Activated CD4-positive, alpha-beta memory T cell treated with anti-CD3 and anti-CD28 coated beads for 36 hours (primary cell): Measurements from ENCODE around the gene KPNA2. TPM values are rescaled to one million over a fixed set of nuclear protein-coding genes. Genes with fewer than 3 reads are reported as not detected.
"Not testable (repeated sequence)": the region's sequence is repeated elsewhere in the genome, so short reads cannot be mapped to it uniquely, and the experiment has no call there.

ENCODE experiments used
- CTCF ChIA-PET: fragments of 350-600 bp; sonication (Branson Sonifier 250); formaldehyde crosslinking; loops from one replicate; lab custom pipeline; 2021; ENCODE audit warnings: antibody characterized with exemption, inconsistent platforms; lab: Charles Lee
- POLR2A ChIA-PET: fragments of 350-600 bp; sonication (Branson Sonifier 250); formaldehyde crosslinking; loops from one replicate; lab custom pipeline; 2021; ENCODE audit warnings: antibody characterized with exemption; lab: Charles Lee
- DNase-seq: peaks from one replicate; pipeline ENCODE4 v3.0.0-alpha.2; 2020
- H3K27ac Mint-ChIP-seq: one replicate; pipeline ENCODE4 v1.8.0; 2021; ENCODE audit warnings: mixed read lengths
- H3K27me3 Mint-ChIP-seq: one replicate; pipeline ENCODE4 v1.8.0; 2021; ENCODE audit warnings: mixed read lengths
- H3K36me3 Mint-ChIP-seq: one replicate; pipeline ENCODE4 v1.8.0; 2021; ENCODE audit warnings: mixed read lengths
- H3K4me1 Mint-ChIP-seq: one replicate; pipeline ENCODE4 v1.8.0; 2021; ENCODE audit warnings: low read depth, mixed read lengths
- H3K4me3 Mint-ChIP-seq: one replicate; pipeline ENCODE4 v1.8.0; 2021; ENCODE audit warnings: mild to moderate bottlenecking, mixed read lengths
- H3K9me3 Mint-ChIP-seq: one replicate; pipeline ENCODE4 v1.8.0; 2021; ENCODE audit warnings: mixed read lengths
- intact Hi-C: fragments of 100-400 bp; cut with micrococcal nuclease; formaldehyde crosslinking; loops from one replicate; pipeline ENCODE4 v1.15.1; 2023
- total RNA-seq, 2 experiments: library from RNA; stranded (reverse); gene quantifications; one replicate each; pipeline ENCODE4 v1.2.3, GENCODE V29; 2021

KPNA2 gene
- 100 to 1,000 TPM; 225 to 229 TPM for total RNA-seq

GRCh38 chr17:68035523-68036303, at the start of gene KPNA2:
TSS of gene KPNA2 (plus strand) at chr17:68035735. CDS start at chr17:68037133, 1,398 bp downstream.
- H3K36me3 Mint-ChIP-seq = peaks cover 33% of the 10 kb centered on the region
- H3K4me3 Mint-ChIP-seq = peak within 1 kb of the TSS; percentile 95
- peaks cover 21% of the 10 kb centered on the region for H3K4me1 Mint-ChIP-seq
- H3K9me3 Mint-ChIP-seq = no peaks in the 10 kb centered on the region
- intact Hi-C loops = loop anchor here (1.0 to 5.0 kb wide), 5 partner anchors 15 to 202 kb away; no protein-coding TSS in a partner anchor
- no peaks in the 10 kb centered on the region for H3K27me3 Mint-ChIP-seq
- POLR2A ChIA-PET = interaction anchor here (0.8 to 2.7 kb wide), 6 partner anchors 10 to 476 kb away, joined by 3 to 13 read pairs (median 6); partner anchors contain the start of genes C17orf58 and PRKAR1A
- peak; percentile 95 for DNase-seq
- CTCF ChIA-PET = interaction anchor here (0.7 to 1.4 kb wide), 2 partner anchors 16 to 211 kb away, joined by 3 to 5 read pairs; no protein-coding TSS in a partner anchor
- peak within 1 kb of the TSS; percentile 95 for H3K27ac Mint-ChIP-seq

DNA sequence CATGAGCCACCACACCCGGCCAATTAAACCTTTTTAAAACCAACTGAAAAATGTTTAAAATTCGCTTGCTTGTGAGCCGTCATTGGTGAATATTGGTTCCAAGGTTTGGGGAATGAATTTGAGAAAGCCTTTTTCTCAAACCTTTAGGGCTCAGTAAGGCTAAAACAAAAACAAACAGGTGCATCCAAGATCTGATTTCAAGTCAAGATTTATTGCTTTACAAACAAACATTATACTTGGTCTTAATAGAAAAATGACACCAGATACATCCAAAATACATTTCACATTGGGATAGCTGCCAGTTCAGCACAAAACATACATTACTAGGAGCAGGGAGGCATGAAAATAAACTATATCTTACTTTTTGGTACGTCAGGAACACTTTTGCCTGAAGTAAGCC, 44.6 kb upstream of the KPNA2 start:
- no peak overlapping the region for H3K27ac Mint-ChIP-seq
- no peaks in the 10 kb centered on the region for H3K9me3 Mint-ChIP-seq
- no peak overlapping the region for H3K4me3 Mint-ChIP-seq
- peaks cover 11% of the 10 kb centered on the region for H3K36me3 Mint-ChIP-seq
- ChIA-PET POLR2A (no interaction called here), CTCF (interaction anchor here (0.6 to 1.2 kb wide), 3 partner anchors 18 to 301 kb away, joined by 3 read pairs; no protein-coding TSS in a partner anchor)
- intact Hi-C loops = loop anchor here (5.0 kb wide), 1 partner anchor 164 kb away; the partner anchor contains the start of gene BPTF
- DNase-seq = no peak
- H3K27me3 Mint-ChIP-seq = no peaks in the 10 kb centered on the region
- H3K4me1 Mint-ChIP-seq = peaks cover 21% of the 10 kb centered on the region

DNA sequence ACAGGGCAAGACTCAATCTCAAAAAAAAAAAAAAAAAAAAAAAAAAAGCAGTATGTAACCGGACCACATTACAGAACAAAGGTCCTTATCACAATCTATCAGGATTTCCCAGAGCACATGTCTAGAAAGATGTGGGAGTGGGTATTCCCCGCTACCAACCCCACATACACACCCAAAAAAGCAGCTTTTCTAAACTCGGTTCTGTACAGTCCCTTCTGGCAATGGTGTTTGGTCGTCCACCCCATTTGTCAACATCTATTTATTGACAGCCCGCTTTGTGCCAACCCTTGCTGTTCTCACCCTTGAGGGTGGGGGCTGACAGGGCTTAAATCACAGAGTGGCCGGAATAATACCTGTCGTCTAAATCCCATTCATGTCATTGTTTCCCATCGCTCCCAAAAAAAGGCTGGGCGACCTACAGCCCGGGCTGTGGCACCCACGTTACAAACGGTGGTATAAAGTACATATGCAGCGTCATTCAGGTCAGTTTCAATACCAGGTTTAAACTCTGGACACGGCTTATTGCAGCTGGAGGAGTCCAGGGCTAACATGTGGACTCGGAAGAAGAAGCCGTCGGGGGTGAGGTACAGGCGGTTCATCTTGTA, 42.9 kb upstream of the KPNA2 start:
- no peaks in the 10 kb centered on the region for H3K27me3 Mint-ChIP-seq
- ChIA-PET CTCF (no interaction called here), POLR2A (interaction anchor here (1.8 kb wide), 1 partner anchor 43 kb away, joined by 9 read pairs; the partner anchor contains the start of gene KPNA2)
- H3K9me3 Mint-ChIP-seq = no peaks in the 10 kb centered on the region
- peak overlapping the region; percentile 96 for H3K4me3 Mint-ChIP-seq
- peak overlapping the region; percentile 88 for H3K27ac Mint-ChIP-seq
- peak; percentile 22 for DNase-seq
- intact Hi-C loops = loop anchor here (5.0 kb wide), 1 partner anchor 165 kb away; the partner anchor contains the start of gene BPTF
- H3K4me1 Mint-ChIP-seq = peaks cover 28% of the 10 kb centered on the region
- H3K36me3 Mint-ChIP-seq = peaks cover 11% of the 10 kb centered on the region

DNA sequence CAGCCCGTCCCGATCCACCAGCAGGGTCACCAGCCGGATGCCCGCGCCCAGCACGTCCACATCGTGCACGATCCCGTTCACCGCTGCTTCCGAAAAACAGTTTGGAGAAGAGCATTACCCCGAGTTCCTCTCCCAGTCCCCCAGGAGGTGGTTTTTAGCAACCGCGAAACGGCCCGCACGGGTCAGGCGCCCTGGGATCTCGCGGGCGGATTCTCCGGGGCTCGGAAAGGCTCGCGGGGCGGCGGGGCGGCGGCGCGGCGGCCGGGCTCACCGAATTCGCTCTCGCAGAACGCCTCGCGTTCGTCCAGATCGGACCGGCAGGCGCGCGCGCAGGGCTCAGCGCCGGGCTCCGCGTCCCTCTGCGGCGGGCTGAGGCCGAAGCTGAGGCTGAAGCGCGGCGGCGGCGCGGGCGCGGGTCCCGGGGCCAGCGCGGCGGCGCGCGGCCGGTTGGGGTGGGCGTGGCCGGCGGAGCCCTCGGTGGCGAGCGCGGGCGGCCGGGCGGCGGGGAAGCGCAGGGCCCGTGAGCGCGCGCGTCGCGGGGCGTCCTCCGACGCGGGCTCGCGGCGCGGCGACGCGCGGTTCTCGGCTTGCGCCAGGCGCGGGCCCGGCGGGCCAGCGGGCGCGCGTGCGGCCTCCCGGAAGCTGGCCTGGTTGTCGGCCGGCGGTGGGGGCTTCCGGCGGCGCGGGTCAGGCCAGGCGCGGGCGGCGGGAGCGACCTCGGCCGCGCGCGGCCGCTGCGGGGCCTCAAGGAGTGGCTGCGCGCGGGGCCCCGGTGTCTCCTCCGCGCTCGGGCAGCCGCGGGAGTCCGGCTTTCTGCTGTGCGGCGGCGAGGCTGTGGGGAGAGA, 42.2 kb upstream of the KPNA2 start:
- Mint-ChIP-seq H3K36me3 (peaks cover 11% of the 10 kb centered on the region), H3K9me3 (no peaks in the 10 kb centered on the region), H3K4me1 (peaks cover 29% of the 10 kb centered on the region), H3K27ac (peak overlapping the region; percentile 88), H3K27me3 (no peaks in the 10 kb centered on the region), H3K4me3 (peak overlapping the region; percentile 96)
- ChIA-PET POLR2A (interaction anchor here (0.7 to 1.8 kb wide), 6 partner anchors 13 to 298 kb away, joined by 3 to 9 read pairs (median 3); partner anchors contain the start of genes ARSG, KPNA2 and SLC16A6), CTCF (interaction anchor here (1.0 to 2.6 kb wide), 2 partner anchors 18 to 27 kb away, joined by 3 to 14 read pairs; no protein-coding TSS in a partner anchor)
- peak; percentile 82 for DNase-seq
- intact Hi-C loops = loop anchor here (5.0 kb wide), 1 partner anchor 166 kb away; the partner anchor contains the start of gene BPTF

DNA sequence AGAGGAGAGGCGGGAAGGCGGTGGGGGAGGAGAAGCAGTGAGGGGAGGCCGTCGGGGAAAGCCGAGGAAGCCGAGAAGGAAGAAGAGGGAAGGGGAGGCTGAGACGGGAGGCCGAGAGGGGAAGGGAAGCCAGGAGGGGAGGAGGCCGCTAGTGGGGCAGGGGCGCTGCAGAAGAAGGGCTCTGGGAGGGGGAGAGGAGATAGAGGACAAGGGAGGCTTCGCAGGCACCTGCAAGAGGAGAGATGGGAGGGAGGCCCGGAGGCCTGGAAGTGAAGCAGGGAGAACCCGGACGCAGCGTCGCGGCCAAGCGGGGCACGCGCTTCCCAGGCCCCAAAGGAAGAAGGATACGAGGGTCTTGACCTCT, 41.6 kb upstream of the KPNA2 start:
- intact Hi-C loops = loop anchor here (2.0 to 5.0 kb wide), 3 partner anchors 41 to 1333 kb away; partner anchors contain the start of genes ABCA5, BPTF and KPNA2
- DNase-seq = no peak
- Mint-ChIP-seq H3K36me3 (peaks cover 11% of the 10 kb centered on the region), H3K27me3 (no peaks in the 10 kb centered on the region), H3K4me3 (peak overlapping the region; percentile 76), H3K9me3 (no peaks in the 10 kb centered on the region), H3K27ac (peak overlapping the region; percentile 79), H3K4me1 (peaks cover 30% of the 10 kb centered on the region)
- POLR2A ChIA-PET = interaction anchor here (0.7 to 3.3 kb wide), 6 partner anchors 26 to 297 kb away, joined by 3 to 21 read pairs (median 4); partner anchors contain the start of genes ARSG, KPNA2 and SLC16A6
- CTCF ChIA-PET = interaction anchor here (0.8 to 2.7 kb wide), 5 partner anchors 16 to 468 kb away, joined by 3 to 14 read pairs (median 3); no protein-coding TSS in a partner anchor

DNA sequence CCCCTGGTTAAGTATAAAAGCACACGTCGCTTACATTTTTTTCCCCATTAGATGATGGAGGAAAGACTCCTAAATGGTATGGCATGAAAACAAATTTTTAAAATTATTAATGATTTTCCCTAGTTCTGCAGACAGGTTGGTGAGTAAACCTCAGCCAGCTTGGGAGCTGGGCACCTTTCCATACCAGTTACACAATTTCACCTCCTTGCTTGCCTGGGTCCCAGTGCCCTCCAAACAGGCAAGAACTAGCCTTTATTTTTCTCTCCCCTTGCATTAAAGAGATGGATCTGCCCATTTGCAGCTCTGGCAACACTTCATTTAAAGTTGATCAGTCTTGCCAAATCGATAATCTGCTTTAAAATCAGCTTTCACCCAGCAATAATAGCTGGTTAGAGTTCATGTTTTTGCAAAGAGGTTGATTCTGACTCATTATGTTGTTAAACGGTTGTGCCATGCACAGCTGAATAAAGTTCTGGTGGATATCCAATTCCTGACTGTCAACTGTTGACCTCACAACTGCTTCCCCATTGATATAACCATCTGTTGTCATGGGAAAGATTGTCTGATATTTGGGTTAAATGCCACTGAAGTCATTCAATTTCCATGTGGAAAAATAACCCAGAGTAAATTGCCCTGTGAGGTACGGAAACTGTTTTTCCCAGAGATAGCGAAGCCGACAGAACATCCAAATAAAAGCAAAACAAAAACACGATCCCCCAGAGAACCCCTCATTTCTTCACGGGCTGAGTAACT, 40.5 kb upstream of the KPNA2 start:
- Mint-ChIP-seq H3K27ac (peak overlapping the region; percentile 49), H3K4me3 (peak overlapping the region; percentile 76), H3K27me3 (no peaks in the 10 kb centered on the region), H3K9me3 (no peaks in the 10 kb centered on the region), H3K36me3 (peaks cover 11% of the 10 kb centered on the region), H3K4me1 (peaks cover 30% of the 10 kb centered on the region)
- DNase-seq = no peak
- POLR2A ChIA-PET = interaction anchor here (2.6 to 3.3 kb wide), 2 partner anchors 25 to 40 kb away, joined by 13 to 21 read pairs; partner anchors contain the start of gene KPNA2
- CTCF ChIA-PET = interaction anchor here (0.6 to 2.7 kb wide), 5 partner anchors 15 to 467 kb away, joined by 3 to 14 read pairs (median 3); no protein-coding TSS in a partner anchor
- intact Hi-C loops = loop anchor here (1.0 to 5.0 kb wide), 5 partner anchors 24 to 1332 kb away; partner anchors contain the start of genes ABCA5, BPTF and KPNA2

DNA sequence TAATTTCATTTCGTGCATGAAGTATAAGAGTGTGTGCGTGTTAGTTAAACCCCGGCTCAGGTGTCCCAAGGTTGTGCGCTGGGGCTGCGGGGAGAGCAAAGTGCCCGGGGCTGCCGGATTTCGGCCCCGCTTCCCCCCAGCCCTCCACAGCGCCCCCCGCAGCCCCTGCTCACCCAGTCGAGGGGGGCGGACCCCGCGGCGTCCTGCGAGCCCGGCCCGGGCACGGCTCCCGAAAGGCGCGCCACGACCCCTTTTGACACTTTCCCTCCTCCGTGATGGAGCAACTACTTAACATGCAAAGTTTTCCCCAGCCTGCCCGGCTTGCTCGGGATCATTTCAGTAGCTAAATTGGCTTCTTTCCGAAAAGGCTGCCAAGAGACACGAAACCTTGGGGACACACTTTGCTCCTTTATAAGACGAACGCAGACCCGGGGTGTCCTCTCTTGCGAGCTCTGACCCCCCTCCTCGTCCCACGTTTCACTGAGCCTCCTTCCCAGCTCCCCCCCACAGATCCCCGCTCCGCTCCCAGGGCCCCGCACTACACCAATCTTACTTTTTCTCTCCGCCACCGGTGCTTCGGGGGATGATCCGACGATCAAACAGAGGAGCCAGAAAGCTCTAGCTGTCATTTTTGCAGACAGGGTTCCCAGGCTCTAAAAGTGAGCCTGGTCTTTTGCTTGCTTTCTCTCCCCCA, 39.8 kb upstream of the KPNA2 start:
- ChIA-PET CTCF (interaction anchor here (0.6 to 2.7 kb wide), 7 partner anchors 15 to 466 kb away, joined by 3 to 14 read pairs (median 5); no protein-coding TSS in a partner anchor), POLR2A (interaction anchor here (1.2 to 3.3 kb wide), 4 partner anchors 24 to 41 kb away, joined by 3 to 21 read pairs (median 9); partner anchors contain the start of gene KPNA2)
- DNase-seq = peak; percentile 31

DNA sequence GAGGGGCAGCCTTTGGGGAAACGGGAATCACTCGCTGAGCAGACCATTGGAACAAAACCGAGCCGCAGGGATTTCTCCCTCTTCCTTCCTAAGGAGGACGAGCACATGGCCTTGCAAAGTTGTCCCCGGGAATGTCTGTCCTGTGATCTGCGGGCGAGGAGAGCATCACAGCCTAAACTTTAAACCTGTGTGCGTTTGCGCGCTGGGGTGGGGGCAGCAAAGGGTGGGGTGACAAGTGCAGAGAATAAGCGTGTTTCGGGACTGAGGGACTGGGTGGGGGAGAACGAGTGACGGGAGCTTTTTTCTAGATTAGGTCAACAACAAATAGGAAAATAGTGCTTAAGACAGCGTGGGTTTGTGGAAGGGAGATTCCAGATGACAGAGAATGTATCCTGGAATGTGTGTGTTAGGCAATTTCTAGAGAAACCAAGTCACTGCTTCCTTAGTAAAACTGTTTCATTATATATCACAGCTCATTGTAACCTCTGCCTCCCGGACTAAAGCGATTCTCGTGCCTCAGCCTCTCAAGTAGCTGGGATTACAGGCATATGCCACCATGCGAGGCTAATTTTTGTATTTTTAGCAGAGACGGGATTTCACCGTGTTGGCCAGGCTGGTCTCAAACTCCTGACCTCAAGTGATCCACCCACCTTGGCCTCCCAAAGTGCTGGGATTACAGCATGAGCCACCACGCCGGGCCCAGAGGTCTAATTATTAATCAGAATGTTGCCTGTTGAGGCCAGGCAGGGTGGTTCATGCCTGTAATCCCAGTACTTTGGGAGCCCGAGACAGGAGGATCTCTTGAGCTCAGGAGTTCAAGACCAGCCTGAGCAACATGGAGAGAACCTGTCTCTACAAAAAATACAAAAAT, 39.0 kb upstream of the KPNA2 start, which contains the start of gene C17orf58:
Gene C17orf58 (minus strand): TSS at position 169 of the 871 bp plus-strand sequence. CDS start 271 bp downstream, outside the sequence.
- H3K36me3 Mint-ChIP-seq, H3K27me3 Mint-ChIP-seq, H3K9me3 Mint-ChIP-seq: not testable (repeated sequence)
- peak; percentile 70 for DNase-seq
- intact Hi-C loops = loop anchor here (1.0 to 5.0 kb wide), 4 partner anchors 15 to 242 kb away; no protein-coding TSS in a partner anchor
- ChIA-PET POLR2A (interaction anchor here (1.0 to 3.3 kb wide), 7 partner anchors 15 to 464 kb away, joined by 3 to 21 read pairs (median 3); partner anchors contain the start of gene KPNA2), CTCF (interaction anchor here (0.6 to 2.7 kb wide), 6 partner anchors 14 to 40 kb away, joined by 3 to 14 read pairs (median 5); no protein-coding TSS in a partner anchor)
- H3K27ac Mint-ChIP-seq = peak within 1 kb of the TSS; percentile 68
- peaks cover 30% of the 10 kb centered on the region for H3K4me1 Mint-ChIP-seq
- H3K4me3 Mint-ChIP-seq = peak within 1 kb of the TSS; percentile 76

More for the DNA sequence above, 39.8 kb upstream of the KPNA2 start:
- Mint-ChIP-seq H3K4me1 (peaks cover 30% of the 10 kb centered on the region), H3K27me3 (no peaks in the 10 kb centered on the region), H3K27ac (peak overlapping the region; percentile 68), H3K4me3 (peak overlapping the region; percentile 76), H3K9me3 (no peaks in the 10 kb centered on the region), H3K36me3 (peaks cover 11% of the 10 kb centered on the region)
- intact Hi-C loops = loop anchor here (1.0 to 5.0 kb wide), 7 partner anchors 16 to 1331 kb away; partner anchors contain the start of genes ABCA5 and KPNA2

DNA sequence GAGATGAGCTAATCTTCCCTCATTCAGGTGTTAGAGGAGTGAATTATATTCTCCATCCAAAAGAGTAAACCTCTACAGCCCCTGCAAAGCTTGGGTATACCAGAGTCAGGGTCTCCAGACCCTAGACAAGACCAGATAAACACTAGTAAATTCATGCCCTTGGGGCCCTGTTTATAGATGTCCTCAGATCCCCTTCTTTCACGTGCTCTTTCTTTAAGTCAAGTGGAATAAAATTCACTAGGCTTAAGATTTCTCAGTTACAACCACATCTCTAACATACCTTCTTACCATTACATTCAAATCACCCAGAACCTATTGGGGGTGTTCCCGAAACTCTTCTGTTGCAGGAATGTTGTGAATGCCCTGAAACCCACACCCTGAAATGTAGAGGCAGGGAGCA, 37.1 kb upstream of the KPNA2 start:
- no peak overlapping the region for H3K27ac Mint-ChIP-seq
- H3K27me3 Mint-ChIP-seq = no peaks in the 10 kb centered on the region
- H3K9me3 Mint-ChIP-seq = no peaks in the 10 kb centered on the region
- H3K4me1 Mint-ChIP-seq = peaks cover 23% of the 10 kb centered on the region
- CTCF ChIA-PET = no interaction called here
- POLR2A ChIA-PET = no interaction called here
- no peak overlapping the region for H3K4me3 Mint-ChIP-seq
- DNase-seq = no peak
- H3K36me3 Mint-ChIP-seq = no peaks in the 10 kb centered on the region
- intact Hi-C loops = loop anchor here (5.0 kb wide), 1 partner anchor 209 kb away; no protein-coding TSS in a partner anchor
